HG02840 (cell line): Measurements from ENCODE around the gene DCST1.

Experiments used
- ATAC-seq: cut with Tn5 transposase; IDR thresholded peaks from one replicate; pipeline ENCODE4 v1.9.1; 2021; ENCODE audit warnings: mild to moderate bottlenecking, moderate library complexity, moderate number of reproducible peaks; ENCODE audit not compliant: unreplicated experiment, low FRiP score

DCST1 gene

DNA sequence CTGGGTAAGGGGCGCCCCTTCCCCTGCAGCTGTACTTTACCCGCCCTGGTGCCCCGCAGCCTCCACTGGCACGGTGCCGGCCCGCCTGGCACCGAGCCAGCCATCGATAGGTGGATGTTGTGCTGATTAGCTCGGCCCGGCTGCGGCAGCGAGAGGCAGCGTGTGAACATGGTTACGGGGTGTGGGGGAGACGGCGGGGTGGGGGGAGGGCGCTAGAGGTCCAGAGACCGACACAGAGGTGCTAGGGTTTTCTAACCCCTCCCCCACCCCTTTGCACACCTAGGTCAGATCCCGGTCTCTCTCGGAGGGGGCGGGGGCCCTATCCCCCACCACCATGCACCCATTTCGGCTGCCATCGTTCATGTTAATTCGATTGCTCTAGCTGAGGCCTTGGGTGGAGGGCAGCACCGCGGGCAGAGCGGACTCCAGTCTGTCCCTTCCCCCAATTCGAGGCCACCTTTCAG lies 36.6 kb downstream of the DCST1 start:
- ATAC-seq = no peak

DNA sequence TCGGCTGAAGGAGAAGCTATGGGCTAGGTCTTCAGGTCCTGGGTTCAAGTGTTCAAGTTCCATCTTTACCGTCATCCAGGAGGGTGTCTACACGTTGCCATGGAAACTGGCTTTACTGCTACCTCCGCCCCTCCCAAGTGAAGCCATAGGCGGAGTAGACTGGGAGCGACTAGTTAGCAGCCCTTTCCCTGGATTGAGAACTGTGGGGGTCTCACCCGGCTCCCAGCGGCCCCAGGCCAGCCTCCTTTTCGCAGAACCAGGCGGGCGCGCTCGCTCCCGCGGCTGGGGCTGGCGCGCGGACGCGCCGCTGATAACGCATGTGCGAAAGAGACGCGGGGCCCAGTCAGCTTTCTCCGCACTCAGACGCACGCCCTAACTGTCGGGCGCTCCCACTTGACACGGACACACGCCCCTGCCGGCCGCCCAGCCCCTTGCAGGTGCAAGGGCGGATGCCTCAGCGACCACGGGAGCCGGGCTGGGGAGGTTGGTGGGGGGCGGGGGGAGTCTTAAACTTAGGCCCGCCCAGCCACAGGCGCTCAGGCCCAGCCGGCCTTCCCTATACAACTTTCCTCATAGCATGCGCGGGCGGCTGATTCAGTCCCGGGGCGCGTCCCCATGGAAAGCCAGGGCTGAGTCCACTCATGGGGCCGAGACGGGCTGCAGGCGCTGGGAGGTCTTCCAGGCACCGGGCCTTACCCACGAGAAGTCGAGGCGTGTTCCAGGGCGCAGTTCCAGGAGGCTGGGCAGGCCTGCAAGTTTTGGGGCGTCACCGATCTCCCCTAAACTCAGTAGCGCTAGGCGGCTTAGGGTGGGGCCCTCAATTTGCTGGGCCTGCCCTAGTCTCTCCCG lies 37.3 kb downstream of the DCST1 start:
- ATAC-seq = peak; percentile 56

DNA sequence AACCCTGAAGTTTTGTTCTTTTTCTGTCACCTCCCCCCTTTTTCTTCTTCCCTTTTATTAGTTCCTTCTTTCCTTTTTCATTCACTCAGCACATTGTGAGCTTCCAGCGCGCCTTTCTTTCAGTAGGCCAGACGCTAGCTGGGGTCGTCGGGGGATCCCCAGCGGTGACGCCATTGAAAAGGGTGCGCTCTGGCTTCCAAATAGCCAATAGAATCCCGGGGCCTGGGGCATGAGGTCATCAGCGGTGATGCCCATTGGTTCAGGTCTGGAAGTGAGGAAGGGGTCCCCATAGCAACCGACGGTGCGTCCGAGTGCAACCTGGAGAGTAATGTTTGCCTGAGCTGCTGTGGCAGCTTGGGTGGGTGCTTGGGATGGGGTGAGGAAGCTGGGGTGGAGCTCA lies 38.1 kb downstream of the DCST1 start:
- ATAC-seq = no peak

DNA sequence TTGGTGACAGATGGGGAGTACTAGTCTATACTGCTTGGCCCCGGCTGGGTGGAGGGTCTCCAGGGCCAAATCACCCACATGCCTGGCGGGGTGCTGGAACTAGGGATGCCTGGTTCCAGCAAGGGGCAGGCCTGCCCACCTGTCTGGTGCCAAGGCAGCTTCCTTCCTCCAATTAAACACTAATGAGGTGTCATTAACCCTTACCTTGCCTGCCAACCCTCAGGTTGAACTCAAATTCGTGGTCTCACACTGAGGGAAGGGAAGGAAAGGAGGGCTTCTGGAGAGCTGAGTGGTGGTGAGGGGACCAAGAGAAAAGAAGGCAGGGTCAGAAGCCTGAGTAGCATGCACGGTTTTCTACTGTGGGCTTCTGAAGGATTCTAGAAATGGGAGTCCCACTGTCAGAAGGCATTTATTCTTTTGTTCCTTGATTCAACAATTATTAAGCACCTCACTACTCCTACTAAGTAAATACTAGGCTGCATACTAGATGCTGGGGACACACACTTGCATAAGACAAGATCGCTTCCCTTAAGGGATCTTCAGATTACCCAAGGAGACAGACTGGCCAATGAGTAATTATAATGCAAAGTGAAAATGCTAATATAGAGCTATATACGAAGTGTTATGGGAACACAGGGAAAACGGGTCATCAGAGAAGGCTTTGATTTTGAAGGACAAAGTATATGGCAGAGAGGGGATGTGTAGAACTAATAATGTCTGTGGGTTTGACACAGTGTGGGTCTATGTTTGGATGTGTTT lies 39.1 kb downstream of the DCST1 start:
- no peak for ATAC-seq

DNA sequence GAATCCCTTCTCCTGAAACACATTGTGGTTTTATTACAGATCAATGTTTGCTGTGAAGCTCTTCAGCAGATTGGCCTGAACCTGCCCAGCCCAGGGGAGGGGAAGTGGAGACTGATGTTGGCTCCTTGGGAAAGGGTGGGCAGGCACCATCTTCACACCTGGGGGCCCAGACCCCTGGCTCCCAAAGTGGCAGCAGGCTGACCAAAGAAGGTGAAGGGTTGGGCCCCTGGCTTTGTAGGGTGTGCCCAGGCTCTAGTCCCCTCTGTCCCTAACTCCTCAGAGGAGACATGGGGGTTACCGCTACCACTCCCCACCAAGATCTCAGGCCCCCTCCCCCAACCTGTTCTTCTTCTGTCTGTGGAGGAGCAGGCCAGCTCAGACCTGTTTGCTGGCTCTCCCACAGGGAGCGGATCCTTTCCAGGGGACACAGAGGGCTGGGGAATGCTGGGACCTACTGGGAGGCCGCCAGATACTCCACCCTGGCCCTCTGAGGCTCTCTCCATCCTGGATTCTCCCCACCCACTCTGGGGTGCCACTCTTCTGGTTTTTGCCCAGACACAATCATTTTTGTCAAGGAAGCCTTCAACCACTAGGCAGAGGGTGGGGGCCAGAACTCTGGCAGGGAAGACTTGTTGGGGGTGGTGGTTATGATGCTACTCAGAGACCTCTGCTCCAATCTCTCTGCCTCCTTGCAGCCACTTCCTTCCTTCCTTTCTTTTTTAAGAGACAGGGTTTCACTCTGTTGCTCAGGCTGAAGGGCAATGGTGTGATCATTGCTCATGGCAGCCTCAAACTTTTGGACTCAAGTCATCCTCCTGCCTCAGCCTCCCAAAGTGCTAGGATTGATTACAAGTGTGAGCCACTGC lies 40.0 kb downstream of the DCST1 start:
- ATAC-seq = no peak

DNA sequence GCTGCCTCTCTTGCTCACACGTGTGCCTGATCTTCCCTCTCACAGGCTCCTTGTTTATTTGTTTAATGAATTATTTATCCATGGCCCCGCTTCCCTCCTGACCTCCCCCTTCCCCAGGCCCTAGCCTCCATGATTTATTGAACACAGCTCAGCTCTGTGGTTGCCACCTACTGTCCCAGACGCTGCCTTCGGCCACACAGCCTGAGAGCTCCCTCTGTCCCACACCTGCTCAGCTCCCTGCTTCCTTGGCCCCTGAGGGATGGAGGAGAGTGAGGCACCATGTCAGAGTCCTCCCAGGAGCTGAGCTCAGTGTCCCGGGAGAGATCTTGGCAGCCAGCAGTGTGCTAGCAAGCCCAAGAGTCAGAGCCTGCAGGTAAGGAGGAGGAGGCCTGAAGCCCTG lies 41.9 kb downstream of the DCST1 start:
- no peak for ATAC-seq

DNA sequence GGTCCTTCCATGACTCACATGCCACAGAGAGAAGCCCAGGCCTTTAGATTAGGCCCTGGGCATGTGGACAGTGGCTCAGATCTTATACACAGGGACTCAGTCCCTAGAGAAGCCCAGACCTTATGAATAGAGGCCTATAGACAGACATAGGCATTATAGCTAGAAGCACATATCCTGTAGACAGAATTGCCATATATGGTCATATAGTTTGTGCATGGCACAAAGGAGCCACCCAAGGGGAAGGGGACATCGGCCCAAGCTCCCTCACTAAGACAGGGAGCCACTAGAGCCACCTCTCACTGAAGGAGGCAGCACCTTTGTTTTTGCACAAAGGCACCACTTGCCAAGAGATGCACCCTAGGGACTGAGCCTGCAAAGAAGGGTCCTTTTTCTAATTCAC lies 42.7 kb downstream of the DCST1 start:
- no peak for ATAC-seq

DNA sequence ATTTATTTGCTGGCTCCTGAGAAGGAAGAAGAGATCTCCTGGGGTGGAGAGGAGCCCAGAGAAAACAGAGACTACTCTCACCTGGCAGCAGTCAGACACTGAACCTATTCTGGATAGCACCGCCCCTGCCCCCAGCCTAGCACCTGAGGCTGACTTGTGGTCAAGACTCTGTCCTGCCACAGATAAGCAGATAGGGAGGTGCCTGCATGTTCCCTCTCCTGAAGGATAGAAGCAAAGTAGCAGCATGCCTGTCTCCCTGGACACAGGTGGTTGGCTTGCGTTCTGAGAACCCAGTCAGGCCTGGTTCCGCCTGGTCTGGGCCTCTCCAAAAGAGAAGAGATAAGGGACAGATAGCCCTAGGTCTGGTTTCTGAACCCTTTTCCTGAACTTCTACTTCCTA lies 43.7 kb downstream of the DCST1 start:
- no peak for ATAC-seq

DNA sequence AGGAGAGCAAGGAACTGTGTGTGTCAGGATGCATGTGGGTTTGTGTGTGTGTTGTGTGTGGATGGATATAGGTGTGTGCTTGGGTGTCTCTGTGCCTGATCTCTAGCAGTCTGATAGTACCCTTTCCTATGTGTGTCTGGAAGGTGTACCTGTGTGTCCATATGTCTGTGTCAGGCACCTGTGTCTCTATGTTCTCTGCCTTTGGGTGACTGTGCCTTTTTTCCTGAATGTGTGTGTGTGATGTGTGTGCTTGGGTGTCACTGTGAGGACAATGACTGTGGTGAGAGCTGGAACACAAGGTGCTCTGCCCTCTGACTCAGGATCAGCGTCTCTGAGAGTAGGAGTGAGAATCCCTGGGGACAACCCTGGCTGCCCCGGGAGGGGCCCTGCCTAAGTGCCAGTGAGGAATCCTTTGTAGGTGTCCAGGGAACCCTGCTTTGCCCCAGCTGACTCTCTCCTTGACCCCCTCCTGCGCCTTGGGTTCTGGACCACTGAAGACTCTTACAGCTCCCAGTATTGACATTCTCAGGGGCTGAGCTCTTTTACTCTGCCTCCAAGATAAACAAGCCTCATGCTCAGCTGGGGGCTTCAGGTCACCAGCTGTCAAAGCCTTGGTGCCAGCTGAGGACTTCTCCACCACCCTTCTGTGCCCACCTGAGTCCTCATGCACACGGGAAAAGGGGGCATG lies 44.3 kb downstream of the DCST1 start:
- ATAC-seq = no peak

DNA sequence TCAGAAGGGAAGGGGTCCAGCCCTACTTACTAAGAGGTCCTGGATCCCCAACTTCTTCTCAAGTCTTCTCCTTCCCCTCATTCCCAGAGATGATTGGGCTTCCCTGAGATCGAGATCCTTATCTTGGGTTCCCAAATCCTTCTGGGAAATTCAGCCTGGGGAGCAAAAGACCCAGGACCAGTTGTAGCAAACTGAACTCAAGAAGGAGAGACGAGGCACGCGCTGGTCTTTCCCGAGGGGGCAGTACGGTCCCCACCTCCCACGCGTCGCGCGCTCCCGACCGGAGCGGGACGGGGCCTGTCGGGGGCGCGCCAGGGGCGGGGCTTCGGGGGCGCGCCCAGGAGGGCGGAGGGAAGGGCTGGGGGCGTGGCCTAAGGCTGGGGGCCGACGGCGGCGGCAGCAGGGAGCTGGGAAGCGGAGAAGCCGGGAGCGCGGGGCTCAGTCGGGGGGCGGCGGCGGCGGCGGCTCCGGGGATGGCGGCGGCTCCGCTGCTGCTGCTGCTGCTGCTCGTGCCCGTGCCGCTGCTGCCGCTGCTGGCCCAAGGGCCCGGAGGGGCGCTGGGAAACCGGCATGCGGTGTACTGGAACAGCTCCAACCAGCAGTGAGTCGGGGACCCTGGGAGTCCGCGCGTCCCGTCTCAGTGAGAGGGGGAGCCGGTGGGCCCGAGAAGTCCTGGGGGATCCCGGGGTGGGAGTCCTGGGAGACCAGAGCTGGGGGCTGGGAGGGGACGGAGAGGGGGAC lies 45.0 kb downstream of the DCST1 start, which contains the start of gene EFNA3:
EFNA3 (plus strand) TSS at position 369 of the 741 bp plus-strand sequence; CDS start at position 474, 105 bp downstream.
- no peak for ATAC-seq

DNA sequence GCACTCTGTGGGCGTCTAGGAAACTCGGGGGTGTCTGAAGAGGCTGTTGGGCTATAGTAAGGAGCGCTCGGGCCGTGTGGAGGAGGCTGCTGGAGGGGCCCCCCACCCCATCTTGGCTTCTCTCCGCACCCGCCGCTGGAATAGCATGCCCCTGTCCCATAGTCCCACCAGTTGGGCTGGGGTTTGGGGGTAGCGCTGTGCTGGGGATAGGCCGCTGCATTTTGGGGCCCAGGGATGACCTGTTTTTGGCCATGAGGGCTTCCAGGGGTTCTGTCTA lies 45.5 kb downstream of the DCST1 start:
- ATAC-seq = no peak

DNA sequence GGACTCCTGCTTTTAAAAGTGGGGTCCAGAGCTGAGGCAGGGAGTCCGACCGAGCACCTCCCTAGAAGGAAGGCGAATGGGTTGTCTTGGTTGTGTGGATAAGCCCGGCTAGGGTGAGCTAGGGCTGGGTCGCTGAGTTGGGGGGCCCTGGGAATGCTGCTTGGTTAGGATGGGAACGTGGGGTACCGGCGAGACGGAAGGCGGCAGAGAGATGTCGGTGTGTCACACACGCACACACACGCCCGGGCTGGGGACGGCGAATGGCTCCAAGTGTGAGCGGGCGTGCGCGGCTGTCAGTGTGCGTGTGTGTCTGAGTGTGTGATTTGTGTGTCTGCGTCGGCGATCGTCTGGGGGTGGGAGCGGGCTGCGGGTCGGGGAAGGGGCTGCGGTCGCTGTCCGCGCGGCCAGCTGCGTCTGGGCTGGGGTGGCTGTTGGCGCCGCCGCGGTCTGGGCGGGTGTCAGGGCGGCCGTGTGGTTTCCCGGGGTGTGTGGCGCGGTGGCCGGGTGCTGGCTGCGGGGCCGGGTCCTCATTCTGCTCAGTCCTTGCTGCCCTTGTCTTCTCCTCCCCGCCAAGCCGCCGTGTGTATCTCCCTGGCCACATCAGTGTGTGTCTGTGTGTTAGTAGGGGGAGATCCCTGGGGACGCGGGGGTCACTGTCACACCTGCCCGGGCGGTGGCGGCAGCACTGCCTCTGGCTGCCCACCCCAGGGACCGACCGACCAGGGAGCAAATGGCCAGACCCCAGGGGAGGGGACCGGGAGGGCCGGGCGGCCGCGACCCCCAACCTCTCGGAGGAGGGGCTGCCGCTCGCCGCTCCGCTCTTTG lies 46.1 kb downstream of the DCST1 start:
- ATAC-seq = no peak

DNA sequence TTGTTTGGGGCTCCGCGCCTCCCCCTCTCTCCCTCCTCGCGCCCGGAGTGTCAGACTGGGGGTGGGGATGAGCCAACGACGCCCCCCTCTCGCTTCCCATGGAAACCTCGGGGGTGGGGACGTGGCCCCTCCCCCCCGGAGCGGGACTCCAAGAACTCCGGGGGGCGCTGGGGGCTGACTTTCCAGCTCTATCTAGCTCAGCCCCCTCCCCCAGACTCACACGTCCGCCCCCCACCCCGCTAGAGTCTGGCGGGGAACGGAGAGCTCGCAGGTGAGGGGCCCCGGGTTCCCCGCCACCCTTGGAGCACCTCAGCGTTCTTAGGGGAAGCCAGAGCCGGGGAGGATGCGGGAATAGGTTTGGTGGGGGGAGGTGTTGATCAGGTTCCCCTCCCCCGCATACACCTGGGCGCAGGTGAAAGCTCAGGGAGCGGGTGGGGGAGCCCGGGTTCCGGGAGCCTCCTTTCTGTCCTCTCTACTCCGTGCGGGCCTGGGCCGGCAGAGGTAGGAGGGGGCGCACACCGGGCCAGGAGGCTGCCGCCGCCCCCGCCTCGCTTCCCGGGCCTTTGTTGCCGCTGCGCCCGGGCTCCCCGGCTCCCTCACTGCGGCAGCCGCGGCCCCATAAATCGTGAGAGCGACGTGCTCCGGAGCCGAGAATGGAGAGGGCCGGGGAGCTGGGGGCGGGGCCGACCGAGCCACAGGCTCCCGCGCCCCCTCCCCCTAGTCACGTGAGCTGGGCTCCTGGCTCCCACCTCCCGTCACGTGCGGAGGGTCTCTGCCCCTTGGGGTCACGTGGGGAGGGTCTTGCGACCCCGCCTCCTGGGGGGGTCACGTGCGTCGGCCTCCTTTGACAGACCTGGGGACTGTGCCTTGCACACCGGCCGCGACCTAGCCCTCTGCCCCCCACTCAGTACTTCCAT lies 46.9 kb downstream of the DCST1 start:
- no peak for ATAC-seq

DNA sequence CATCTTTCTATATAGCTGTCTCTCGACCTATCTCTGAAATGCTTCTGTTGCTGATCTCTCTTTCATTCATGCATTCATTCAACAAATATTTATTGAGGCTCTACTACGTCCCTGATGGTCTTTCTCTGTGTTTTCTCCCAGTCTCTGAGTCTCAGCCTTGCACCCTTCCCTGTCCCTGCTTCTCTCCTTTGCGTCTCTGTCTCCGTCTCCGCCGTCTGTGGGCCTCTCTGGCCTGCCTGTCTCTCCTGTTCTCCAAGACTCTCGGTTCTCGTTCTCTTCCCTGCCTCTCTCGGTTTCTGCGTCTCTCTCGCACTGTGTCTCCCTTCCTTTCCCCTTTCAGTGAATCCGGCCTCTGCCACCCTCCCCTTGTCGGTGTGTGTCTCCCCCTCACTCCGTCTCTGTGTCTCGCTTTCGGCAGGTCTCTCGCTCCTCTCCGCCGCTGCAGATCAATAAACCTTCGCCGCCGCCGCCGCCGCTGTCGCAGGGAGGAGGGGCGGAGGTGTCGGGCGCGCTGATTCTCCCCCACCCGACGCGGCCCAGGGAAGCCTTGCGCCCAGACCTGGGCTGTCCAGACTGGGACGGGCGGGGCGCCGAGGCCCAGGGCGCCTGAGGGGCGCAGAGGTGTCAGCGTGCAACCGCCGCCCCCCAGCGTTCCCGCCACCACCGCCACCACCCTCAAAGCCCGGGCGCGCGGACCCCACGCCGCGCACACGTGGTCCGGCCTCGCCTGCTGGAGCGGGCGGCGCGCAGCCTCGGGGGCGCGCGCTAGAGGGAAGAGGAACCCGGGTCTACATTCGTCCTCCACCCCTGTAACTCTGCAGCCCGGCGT lies 48.1 kb downstream of the DCST1 start:
- ATAC-seq = no peak

DNA sequence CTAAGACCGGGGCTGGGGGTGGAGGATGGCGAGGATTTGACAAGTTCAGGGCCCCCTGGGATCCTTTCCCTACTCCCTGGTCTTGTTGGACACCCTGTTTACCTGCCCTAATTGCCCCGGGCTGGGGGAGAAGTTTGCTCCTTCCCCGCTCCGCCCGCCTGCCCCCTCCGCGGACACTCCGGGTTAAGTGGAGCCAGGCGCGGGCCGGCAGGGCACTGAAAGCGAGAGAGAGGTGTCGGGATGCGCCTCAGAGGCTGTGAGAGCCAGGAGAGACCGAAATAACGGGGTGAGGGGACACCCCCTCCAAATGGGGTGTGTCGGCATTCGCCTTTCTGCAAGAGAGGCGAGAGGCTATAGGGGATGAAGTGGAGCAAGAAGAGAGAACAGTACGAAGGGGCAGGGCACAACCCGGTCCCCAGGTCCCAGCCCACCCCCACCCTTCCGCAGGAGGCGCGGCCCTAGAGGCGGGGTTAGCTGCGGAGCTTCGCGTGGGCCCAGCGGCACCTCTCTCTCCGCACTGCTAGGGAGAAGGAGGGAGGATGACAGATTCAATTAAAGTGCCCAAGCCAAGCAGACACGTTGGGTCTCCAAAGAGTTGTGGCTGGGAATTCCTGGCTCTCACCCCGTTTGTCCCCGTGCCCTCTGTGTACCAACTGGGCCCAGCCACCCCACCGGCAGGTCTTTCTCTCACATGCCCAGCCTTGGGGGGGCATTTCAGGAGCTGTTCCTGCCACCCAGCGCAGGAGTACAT lies 48.9 kb downstream of the DCST1 start:
- ATAC-seq = no peak

DNA sequence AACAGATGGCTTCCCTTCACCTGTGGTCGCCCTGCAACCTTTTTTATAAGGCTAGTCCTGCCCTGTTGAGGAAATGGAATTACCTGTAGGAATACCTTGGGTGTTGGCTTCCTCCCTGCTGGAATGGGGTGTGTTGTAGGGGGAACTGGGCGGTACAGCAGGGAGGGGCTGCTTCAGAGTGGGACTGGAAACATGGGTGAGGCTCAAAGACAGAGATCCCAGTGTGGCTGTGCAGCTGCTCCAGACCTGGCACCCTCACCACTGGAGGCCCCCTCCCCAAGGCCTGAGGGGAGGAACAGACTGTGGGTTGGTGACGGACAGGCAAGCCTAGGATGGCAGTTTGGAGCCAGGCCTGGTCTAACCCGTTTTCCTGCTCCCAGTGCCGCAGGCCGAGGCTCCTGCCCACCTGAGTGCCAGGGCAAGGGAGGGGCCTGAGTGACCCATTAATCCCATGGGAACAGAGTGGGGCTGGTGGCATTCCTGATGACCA lies 49.5 kb downstream of the DCST1 start:
- no peak for ATAC-seq
